Ramos (cell line): ENCODE measurements around the gene TBC1D25.
"Not testable (repeated sequence)": the region's sequence is repeated elsewhere in the genome, so short reads cannot be mapped to it uniquely, and the experiment has no call there.

Experiments used
- in situ Hi-C: fragments of 300-500 bp; cut with MboI; formaldehyde crosslinking; loops from one replicate; pipeline ENCODE4 v1.14.3; 2022; ENCODE audit warnings: low sequenced_read_pairs; ENCODE audit not compliant: unreplicated experiment

TBC1D25 gene

GRCh38 chrX:48514126-48514806, 25.2 kb upstream of the TBC1D25 start:
- in situ Hi-C loops = loop anchor here (25.0 kb wide), 1 partner anchor 427 kb away; no protein-coding TSS in a partner anchor

GRCh38 chrX:48514868-48515460, 24.6 kb upstream of the TBC1D25 start:
- in situ Hi-C loops = loop anchor here (25.0 kb wide), 1 partner anchor 428 kb away; no protein-coding TSS in a partner anchor

- in situ Hi-C loops = loop anchor here (25.0 kb wide), 1 partner anchor 429 kb away; no protein-coding TSS in a partner anchor
Observed at GRCh38 chrX:48515842-48516241, 23.7 kb upstream of the TBC1D25 start.

- in situ Hi-C loops = loop anchor here (25.0 kb wide), 1 partner anchor 429 kb away; no protein-coding TSS in a partner anchor
Observed at GRCh38 chrX:48516285-48516684, 23.2 kb upstream of the TBC1D25 start.

- in situ Hi-C loops = loop anchor here (25.0 kb wide), 1 partner anchor 430 kb away; no protein-coding TSS in a partner anchor
Observed at GRCh38 chrX:48516987-48517386, 22.5 kb upstream of the TBC1D25 start.

- in situ Hi-C loops = loop anchor here (25.0 kb wide), 1 partner anchor 432 kb away; no protein-coding TSS in a partner anchor
Observed at GRCh38 chrX:48519481-48519880, 20.0 kb upstream of the TBC1D25 start.

GRCh38 chrX:48520455-48520854, 19.1 kb upstream of the TBC1D25 start:
- in situ Hi-C loops = loop anchor here (25.0 kb wide), 1 partner anchor 433 kb away; no protein-coding TSS in a partner anchor

- in situ Hi-C loops = loop anchor here (25.0 kb wide), 1 partner anchor 434 kb away; no protein-coding TSS in a partner anchor
Observed at GRCh38 chrX:48520976-48521352, 18.6 kb upstream of the TBC1D25 start.

- in situ Hi-C loops = loop anchor here (25.0 kb wide), 1 partner anchor 434 kb away; no protein-coding TSS in a partner anchor
Observed at GRCh38 chrX:48521353-48522243, 17.9 kb upstream of the TBC1D25 start, which contains the start of gene EBP. Gene EBP, plus strand, starts transcription at chrX:48521808. Its CDS starts 1,964 bp downstream, at chrX:48523772.

GRCh38 chrX:48522291-48522690, 17.2 kb upstream of the TBC1D25 start:
- in situ Hi-C loops = loop anchor here (25.0 kb wide), 1 partner anchor 435 kb away; no protein-coding TSS in a partner anchor

GRCh38 chrX:48523682-48524081, 15.8 kb upstream of the TBC1D25 start:
- in situ Hi-C loops = loop anchor here (25.0 kb wide), 1 partner anchor 436 kb away; no protein-coding TSS in a partner anchor

- in situ Hi-C loops = not testable (repeated sequence)
Observed at GRCh38 chrX:48525853-48526252, 13.7 kb upstream of the TBC1D25 start.

GRCh38 chrX:48530736-48531135, 8.8 kb upstream of the TBC1D25 start:
- in situ Hi-C loops = no loop called here

- in situ Hi-C loops = no loop called here
Observed at GRCh38 chrX:48531358-48531959, 8.1 kb upstream of the TBC1D25 start.

GRCh38 chrX:48532161-48532560, 7.4 kb upstream of the TBC1D25 start:
- in situ Hi-C loops = no loop called here

GRCh38 chrX:48533165-48533564, 6.3 kb upstream of the TBC1D25 start:
- in situ Hi-C loops = no loop called here

- in situ Hi-C loops = no loop called here
Observed at GRCh38 chrX:48538641-48539344, 721 bp upstream of the TBC1D25 start.

GRCh38 chrX:48540028-48540375, 488 bp downstream of the TBC1D25 start:
- in situ Hi-C loops = no loop called here

GRCh38 chrX:48540480-48540879, 966 bp downstream of the TBC1D25 start:
- in situ Hi-C loops = no loop called here
